Astrocyte of the spinal cord (primary cell): ENCODE data around the gene PPP2CA.

Source experiments
- DNase-seq: peaks from one replicate; pipeline ENCODE4 v3.0.0; 2011; ENCODE audit warnings: low read depth, low spot score
- H3K4me3 ChIP-seq: 2 replicates; pipeline ENCODE4 v1.5.1; 2011; ENCODE audit warnings: low read depth, mild to moderate bottlenecking, low read length, moderate library complexity
- in situ Hi-C: cut with HindIII; loops from 2 replicates; pipeline ENCODE4 v1.10.0; 2017; ENCODE audit warnings: low sequenced_read_pairs
- TF ChIP-seq, protein P1 (sequence below): IDR thresholded peaks from 2 replicates; pipeline ENCODE4 v1.5.1; 2012; ENCODE audit warnings: low read depth, mild to moderate bottlenecking, low read length, inconsistent platforms

Gene PPP2CA

DNA sequence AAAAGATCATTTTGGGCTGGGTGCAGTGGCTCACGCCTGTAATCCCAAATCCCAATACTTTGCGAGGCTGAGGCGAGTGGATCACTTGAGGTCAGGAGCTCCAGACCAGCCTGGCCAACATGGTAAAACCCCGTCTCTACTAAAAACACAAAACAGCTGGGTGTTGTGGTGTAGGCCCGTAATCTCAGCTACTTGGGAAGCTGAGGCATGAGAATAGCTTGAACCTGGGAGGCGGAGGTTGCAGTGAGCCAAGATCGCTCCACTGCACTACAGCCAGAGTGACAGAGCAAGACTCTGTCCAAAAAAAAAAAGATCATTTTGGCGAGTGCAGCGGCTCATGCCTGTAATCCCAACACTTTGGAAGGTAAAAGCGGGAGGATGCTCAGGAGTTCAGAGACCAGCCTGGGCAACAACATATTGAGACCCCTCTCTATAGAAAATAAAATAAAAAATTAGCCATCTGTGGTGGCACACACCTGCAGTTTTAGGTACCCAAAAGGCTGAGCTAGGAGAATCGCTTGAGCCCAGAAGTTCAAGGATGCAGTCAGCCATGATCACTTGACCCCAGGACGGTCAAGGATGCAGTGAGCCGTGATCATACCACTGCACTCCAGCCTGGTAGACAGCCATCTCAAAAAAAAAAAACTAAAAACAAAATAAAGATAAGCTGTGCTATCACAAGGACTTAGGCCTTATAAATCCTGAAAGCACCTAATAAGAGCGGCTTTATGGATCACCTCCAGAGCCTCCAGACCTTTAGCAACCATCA is 16.2 kb downstream of the PPP2CA start:
- H3K4me3 ChIP-seq, result no peak overlapping the region
- TF ChIP-seq, protein P1, sequence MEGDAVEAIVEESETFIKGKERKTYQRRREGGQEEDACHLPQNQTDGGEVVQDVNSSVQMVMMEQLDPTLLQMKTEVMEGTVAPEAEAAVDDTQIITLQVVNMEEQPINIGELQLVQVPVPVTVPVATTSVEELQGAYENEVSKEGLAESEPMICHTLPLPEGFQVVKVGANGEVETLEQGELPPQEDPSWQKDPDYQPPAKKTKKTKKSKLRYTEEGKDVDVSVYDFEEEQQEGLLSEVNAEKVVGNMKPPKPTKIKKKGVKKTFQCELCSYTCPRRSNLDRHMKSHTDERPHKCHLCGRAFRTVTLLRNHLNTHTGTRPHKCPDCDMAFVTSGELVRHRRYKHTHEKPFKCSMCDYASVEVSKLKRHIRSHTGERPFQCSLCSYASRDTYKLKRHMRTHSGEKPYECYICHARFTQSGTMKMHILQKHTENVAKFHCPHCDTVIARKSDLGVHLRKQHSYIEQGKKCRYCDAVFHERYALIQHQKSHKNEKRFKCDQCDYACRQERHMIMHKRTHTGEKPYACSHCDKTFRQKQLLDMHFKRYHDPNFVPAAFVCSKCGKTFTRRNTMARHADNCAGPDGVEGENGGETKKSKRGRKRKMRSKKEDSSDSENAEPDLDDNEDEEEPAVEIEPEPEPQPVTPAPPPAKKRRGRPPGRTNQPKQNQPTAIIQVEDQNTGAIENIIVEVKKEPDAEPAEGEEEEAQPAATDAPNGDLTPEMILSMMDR, result no peak
- in situ Hi-C loops, result no loop called here
- no peak for DNase-seq

DNA sequence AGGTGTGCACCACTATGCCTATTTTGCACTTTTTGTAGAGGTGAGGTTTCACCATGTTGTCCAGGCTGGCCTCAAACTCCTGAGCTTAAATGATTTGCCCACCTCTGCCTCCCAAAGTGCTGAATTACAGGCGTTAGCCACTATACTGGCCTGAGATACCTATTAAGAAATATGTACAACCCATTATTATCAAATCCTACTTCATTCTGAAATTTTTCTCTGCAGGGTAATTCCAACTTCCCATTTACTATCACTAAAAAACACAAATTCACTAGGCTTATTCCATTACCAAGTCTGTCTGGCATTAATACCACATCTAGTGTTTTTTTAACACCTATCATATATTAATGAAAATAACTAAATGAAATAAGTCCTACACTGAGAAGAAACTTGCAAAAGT is 18.2 kb downstream of the PPP2CA start:
- in situ Hi-C loops, result no loop called here
- H3K4me3 ChIP-seq, result no peak overlapping the region
- TF ChIP-seq, protein P1, result no peak
- no peak for DNase-seq

- TF ChIP-seq, protein P1, result no peak
- in situ Hi-C loops, result no loop called here
- H3K4me3 ChIP-seq, result no peak overlapping the region
- no peak for DNase-seq
These were observed 19.2 kb downstream of the PPP2CA start for GRCh38 chr5:134206627-134207160.

DNA sequence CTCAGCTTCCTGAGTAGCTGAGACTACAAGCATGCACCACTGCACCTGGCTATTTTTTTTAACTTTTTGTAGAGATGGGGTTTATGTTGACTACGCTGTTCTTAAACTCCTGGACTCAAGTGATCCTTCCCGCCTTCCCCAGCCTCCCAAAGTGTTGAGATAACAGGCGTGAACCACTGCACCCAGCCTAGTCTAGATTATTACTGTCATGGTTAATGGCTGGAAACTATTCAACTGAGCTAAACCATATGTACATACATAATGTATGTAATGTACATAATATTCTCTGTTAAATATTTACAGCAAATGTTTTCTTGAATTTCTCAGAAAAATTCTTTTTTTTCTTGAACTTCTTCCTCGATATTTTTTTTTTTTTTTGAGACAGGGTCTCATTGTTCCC is 21.3 kb downstream of the PPP2CA start:
- DNase-seq, result no peak
- in situ Hi-C loops, result no loop called here
- H3K4me3 ChIP-seq, result no peak overlapping the region
- TF ChIP-seq, protein P1, result no peak

DNA sequence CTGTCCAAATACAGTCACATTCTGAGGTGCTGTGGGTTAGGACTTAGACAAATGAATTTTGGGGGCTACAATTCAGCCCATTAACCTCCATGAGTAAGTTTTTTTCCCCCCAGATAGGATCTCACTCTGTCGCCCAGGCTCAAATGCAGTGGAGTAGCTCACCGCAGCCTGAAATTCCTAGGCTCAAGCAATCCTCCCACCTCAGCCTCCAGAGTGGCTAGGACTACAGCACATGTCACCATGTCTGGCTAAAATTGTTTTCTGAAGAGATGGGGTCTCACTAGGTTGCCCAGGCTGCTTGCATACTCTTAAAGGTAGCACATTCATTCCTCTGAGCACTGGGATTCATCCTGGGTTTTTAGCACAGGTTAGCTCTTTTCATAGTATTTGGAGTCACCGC is 22.2 kb downstream of the PPP2CA start:
- no peak overlapping the region for H3K4me3 ChIP-seq
- in situ Hi-C loops, result no loop called here
- DNase-seq, result no peak
- TF ChIP-seq, protein P1, result no peak

- no peak for DNase-seq
- no peak overlapping the region for H3K4me3 ChIP-seq
- in situ Hi-C loops, result no loop called here
- TF ChIP-seq, protein P1, result no peak
These were observed 30.2 kb downstream of the PPP2CA start for GRCh38 chr5:134195666-134196065.
